Occipital lobe (tissue), 2 donors: ENCODE results near the gene SMIM28. TPM values are rescaled to one million over a fixed set of nuclear protein-coding genes. Genes with fewer than 3 reads are reported as not detected.

Experiments
- DNase-seq: peaks from one replicate; lab custom pipeline; 2025; lab: John Stamatoyannopoulos, UW
- total RNA-seq: library from RNA; depleted of rRNA; stranded (reverse); fragments of >200 nt; gene quantifications from one replicate; pipeline ENCODE4 v1.2.3, GENCODE V29; 2014

The SMIM28 gene
- total RNA-seq, 1 donor from 2014 or later: not detected

- DNase-seq: no peak
These were observed 4.8 kb upstream of the SMIM28 start for GRCh38 chr6:138372711-138373463.

GRCh38 chr6:138374230-138374629 is 3.5 kb upstream of the SMIM28 start:
- no peak for DNase-seq

GRCh38 chr6:138374815-138375214 is 2.9 kb upstream of the SMIM28 start:
- DNase-seq: no peak

- DNase-seq: no peak
These were observed 663 bp upstream of the SMIM28 start for GRCh38 chr6:138377042-138377441.

- no peak for DNase-seq
These were observed 758 bp downstream of the SMIM28 start for GRCh38 chr6:138378463-138378862.

GRCh38 chr6:138382498-138383265 is 5.0 kb downstream of the SMIM28 start:
- DNase-seq: no peak

GRCh38 chr6:138383776-138384175 is 6.1 kb downstream of the SMIM28 start:
- DNase-seq: no peak

- no peak for DNase-seq
These were observed 9.2 kb downstream of the SMIM28 start for GRCh38 chr6:138386897-138387296.

GRCh38 chr6:138387577-138388368 is 10.1 kb downstream of the SMIM28 start:
- DNase-seq: no peak

GRCh38 chr6:138389551-138389950 is 11.8 kb downstream of the SMIM28 start:
- no peak for DNase-seq

- DNase-seq: no peak
These were observed 16.4 kb downstream of the SMIM28 start for GRCh38 chr6:138393871-138394783.

GRCh38 chr6:138396709-138397108 is 19.0 kb downstream of the SMIM28 start:
- DNase-seq: no peak

- DNase-seq: no peak
These were observed 19.7 kb downstream of the SMIM28 start for GRCh38 chr6:138397128-138398122.

- DNase-seq: no peak
These were observed 22.6 kb downstream of the SMIM28 start for GRCh38 chr6:138400326-138400725.

GRCh38 chr6:138401960-138402837 is 24.5 kb downstream of the SMIM28 start:
- no peak for DNase-seq

GRCh38 chr6:138402838-138403187 is 25.1 kb downstream of the SMIM28 start:
- DNase-seq: no peak

GRCh38 chr6:138403324-138403800 is 25.7 kb downstream of the SMIM28 start:
- DNase-seq: no peak

- DNase-seq: peak; percentile 74
These were observed 26.3 kb downstream of the SMIM28 start, which contains the start of gene HEBP2 for GRCh38 chr6:138403801-138404665. HEBP2 (plus strand) TSS chr6:138404223; CDS start chr6:138404496, 273 bp downstream.
